AG04450 (cell line): Measurements from ENCODE around the gene BICRAL. TPM values are rescaled to one million over a fixed set of nuclear protein-coding genes. Genes with fewer than 3 reads are reported as not detected.
A peak's percentile ranks its signal among the peaks of the same experiment; 100 is the strongest.
"Not testable (repeated sequence)": the region's sequence is repeated elsewhere in the genome, so short reads cannot be mapped to it uniquely, and the experiment has no call there.

ENCODE experiments used
- CTCF ChIA-PET: fragments of 300-600, 350-600 bp; formaldehyde crosslinking; extraction: SDS; loops from one replicate; lab custom pipeline; 2022; ENCODE audit warnings: antibody characterized with exemption, inconsistent platforms; lab: Charles Lee
- POLR2A ChIA-PET: fragments of 350-600 bp; formaldehyde crosslinking; extraction: SDS; loops from one replicate; lab custom pipeline; 2021; ENCODE audit warnings: antibody characterized with exemption, inconsistent platforms; lab: Yijun Ruan, JAX
- DNase-seq: peaks from one replicate; pipeline ENCODE4 v3.0.0-alpha.2; 2011; ENCODE audit warnings: low read depth, low spot score
- H3K27ac ChIP-seq: one replicate; pipeline ENCODE4 v1.5.1; 2012; ENCODE audit warnings: low read depth, low read length, control low read depth
- H3K27me3 ChIP-seq: one replicate; pipeline ENCODE4 v1.6.0; 2012; ENCODE audit warnings: low read length; ENCODE audit not compliant: control insufficient read depth, insufficient read depth
- H3K4me3 ChIP-seq: 2 replicates; pipeline ENCODE4 v1.5.1; 2011; ENCODE audit warnings: mild to moderate bottlenecking, low read depth, low read length, control low read depth
- H3K9me3 ChIP-seq: 2 replicates; pipeline ENCODE4 v1.5.1; 2012; ENCODE audit warnings: low read length; ENCODE audit not compliant: control insufficient read depth, insufficient read depth
- CTCF ChIP-seq: IDR thresholded peaks from 2 replicates; pipeline ENCODE4 v1.5.1; 2011; ENCODE audit warnings: low read depth, low read length, control low read depth, inconsistent platforms
- polyA minus RNA-seq: library from RNA; depleted of rRNA, polyadenylated mRNA; stranded (reverse); fragments of >200 nt; gene quantifications from 2 replicates; pipeline ENCODE4 v1.2.3, GENCODE V29; 2011; rRNA and poly(A)+ RNA removed
- polyA plus RNA-seq: library from polyadenylated mRNA; depleted of rRNA; stranded (reverse); fragments of >200 nt; gene quantifications from 2 replicates; pipeline ENCODE4 v1.2.3, GENCODE V29; 2011; rRNA removed

BICRAL gene
- polyA plus RNA-seq (5.8 and 7.0 TPM in 2 replicates), polyA minus RNA-seq (10.1 and 11.9 TPM in 2 replicates)

GRCh38 chr6:42781796-42782688 lies at the start of gene BICRAL:
Gene BICRAL (plus strand): TSS chr6:42782052. CDS start chr6:42822023, 39,971 bp downstream.
- H3K9me3 ChIP-seq = no peaks in the 10 kb centered on the region; the same call in 1 of the 2 replicates
- DNase-seq = peak; percentile 59
- CTCF ChIA-PET = interaction anchor here (0.7 kb wide), 2 partner anchors 72 to 120 kb away, joined by 4 to 6 read pairs; no protein-coding TSS in a partner anchor
- peak within 1 kb of the TSS; percentile 96 for H3K27ac ChIP-seq
- no peak for TF ChIP-seq CTCF
- H3K4me3 ChIP-seq = peak within 1 kb of the TSS; percentile 81
- H3K27me3 ChIP-seq = no peaks in the 10 kb centered on the region
- POLR2A ChIA-PET = interaction anchor here (0.5 to 3.5 kb wide), 35 partner anchors 9 to 1036 kb away, joined by 3 to 135 read pairs (median 5); partner anchors contain the start of genes RPL7L1 and TBCC

- CTCF ChIA-PET, POLR2A ChIA-PET, DNase-seq, H3K27me3 ChIP-seq, H3K27ac ChIP-seq, H3K9me3 ChIP-seq, H3K4me3 ChIP-seq: not testable (repeated sequence)
These were observed 47.9 kb upstream of the BICRAL start for GRCh38 chr6:42733867-42734481.

- no peak overlapping the region for H3K4me3 ChIP-seq
- H3K27ac ChIP-seq = no peak overlapping the region
- ChIA-PET POLR2A (no interaction called here), CTCF (no interaction called here)
- peaks cover 9% of the 10 kb centered on the region for H3K9me3 ChIP-seq
- TF ChIP-seq CTCF = no peak
- H3K27me3 ChIP-seq = peaks cover 4% of the 10 kb centered on the region
- DNase-seq = no peak
These were observed 45.9 kb upstream of the BICRAL start for GRCh38 chr6:42735976-42736375.

GRCh38 chr6:42740725-42741124 lies 41.1 kb upstream of the BICRAL start:
- POLR2A ChIA-PET = interaction anchor here (0.6 kb wide), 1 partner anchor 451 kb away, joined by 4 read pairs; no protein-coding TSS in a partner anchor
- Histone ChIP-seq H3K27ac (no peak overlapping the region), H3K27me3 (peaks cover 4% of the 10 kb centered on the region), H3K9me3 (no peaks in the 10 kb centered on the region; the same call in 1 of the 2 replicates), H3K4me3 (no peak overlapping the region)
- DNase-seq = no peak
- no peak for TF ChIP-seq CTCF
- CTCF ChIA-PET = interaction anchor here (0.6 to 2.7 kb wide), 4 partner anchors 10 to 128 kb away, joined by 3 to 18 read pairs (median 5); no protein-coding TSS in a partner anchor

- no peak for DNase-seq
- Histone ChIP-seq H3K4me3 (no peak overlapping the region), H3K27ac (no peak overlapping the region), H3K9me3 (no peaks in the 10 kb centered on the region; the same call in 1 of the 2 replicates), H3K27me3 (peaks cover 4% of the 10 kb centered on the region)
- POLR2A ChIA-PET = interaction anchor here (0.7 to 1.3 kb wide), 4 partner anchors 40 to 187 kb away, joined by 3 to 10 read pairs (median 5); partner anchors contain the start of genes BICRAL, CNPY3 and RPL7L1
- CTCF ChIA-PET = interaction anchor here (2.7 kb wide), 1 partner anchor 16 kb away, joined by 18 read pairs; no protein-coding TSS in a partner anchor
- no peak for TF ChIP-seq CTCF
These were observed 39.5 kb upstream of the BICRAL start for GRCh38 chr6:42742116-42742894.
